Endodermal cell (in vitro differentiated cells): ENCODE data around the gene PARD3B. TPM values are rescaled to one million over a fixed set of nuclear protein-coding genes. Genes with fewer than 3 reads are reported as not detected.

Source experiments
- DNase-seq: peaks from one replicate; pipeline ENCODE4 v3.0.0-alpha.2; 2017
- H3K27ac ChIP-seq: 2 replicates; pipeline ENCODE4 v1.5.1; 2013; ENCODE audit warnings: mild to moderate bottlenecking, low read depth, low read length, moderate library complexity
- H3K27me3 ChIP-seq: 2 replicates; pipeline ENCODE4 v1.6.1; 2013; ENCODE audit warnings: mild to moderate bottlenecking, low read length, moderate library complexity; ENCODE audit not compliant: insufficient read depth, control insufficient read depth, poor library complexity, severe bottlenecking
- H3K36me3 ChIP-seq: 2 replicates; pipeline ENCODE4 v1.7.0; 2013; ENCODE audit warnings: mild to moderate bottlenecking, low read length, moderate library complexity; ENCODE audit not compliant: control insufficient read depth, insufficient read depth
- H3K4me1 ChIP-seq: one replicate; pipeline ENCODE4 v1.7.0; 2013; ENCODE audit warnings: low read length; ENCODE audit not compliant: control insufficient read depth, insufficient read depth
- H3K4me3 ChIP-seq: 2 replicates; pipeline ENCODE4 v1.5.1; 2013; ENCODE audit warnings: mild to moderate bottlenecking, low read length, moderate library complexity
- H3K9ac ChIP-seq: 2 replicates; pipeline ENCODE4 v1.6.1; 2013; ENCODE audit warnings: mild to moderate bottlenecking, low read length, moderate library complexity; ENCODE audit not compliant: poor library complexity, severe bottlenecking; ENCODE audit errors: extremely low read depth
- H3K9me3 ChIP-seq: 2 replicates; pipeline ENCODE4 v1.6.1; 2013; ENCODE audit warnings: mild to moderate bottlenecking, low read length, moderate library complexity; ENCODE audit not compliant: control insufficient read depth
- H3K27ac Mint-ChIP-seq: 2 replicates; pipeline ENCODE4 v1.8.0; 2020; ENCODE audit warnings: mixed read lengths
- H3K27me3 Mint-ChIP-seq: 2 replicates; pipeline ENCODE4 v1.8.0; 2021; ENCODE audit warnings: mild to moderate bottlenecking, mixed read lengths; ENCODE audit not compliant: insufficient read depth
- H3K36me3 Mint-ChIP-seq: 2 replicates; pipeline ENCODE4 v1.8.0; 2020; ENCODE audit warnings: low read depth, mixed read lengths
- H3K4me1 Mint-ChIP-seq: 2 replicates; pipeline ENCODE4 v1.8.0; 2020; ENCODE audit warnings: mixed read lengths
- H3K4me3 Mint-ChIP-seq: 2 replicates; pipeline ENCODE4 v1.8.0; 2020; ENCODE audit warnings: mild to moderate bottlenecking, moderate library complexity, mixed read lengths
- H3K9me3 Mint-ChIP-seq: 2 replicates; pipeline ENCODE4 v1.8.0; 2020; ENCODE audit warnings: mild to moderate bottlenecking, mixed read lengths
- WGBS, 2 experiments: methylation state at CpG; one replicate each; pipeline versions ENCODE4 v1.1.5 to v1.1.7; 2013; ENCODE audit warnings: missing lambda C conversion rate in 2 of 2, mixed read lengths in 1 of 2; ENCODE audit not compliant: insufficient coverage in 1 of 2, insufficient read length in 1 of 2; 5-methylcytosine and 5-hydroxymethylcytosine counted together
- total RNA-seq, 2 donors: library from RNA; stranded (reverse); fragmentation: NEBNext Ultra II Directional in 1 of 2; extraction: Animal tissue kit (Norgen Biotek cat#: 25700) in 1 of 2; gene quantifications; 2 replicates in 1 of 2; 3 replicates in 1 of 2; pipeline ENCODE4 v1.2.1, GENCODE V29; 2021
- TF ChIP-seq, protein P1 (sequence below): fragments of 200-600 bp; sonication (generic); conservative IDR thresholded peaks from 2 replicates; pipeline ENCODE4 v1.5.0; 2021; ENCODE audit warnings: antibody characterized with exemption, mild to moderate bottlenecking

PARD3B gene
- total RNA-seq, 2 donors from 2014 or later, result 2.5 to 5.6 TPM

DNA sequence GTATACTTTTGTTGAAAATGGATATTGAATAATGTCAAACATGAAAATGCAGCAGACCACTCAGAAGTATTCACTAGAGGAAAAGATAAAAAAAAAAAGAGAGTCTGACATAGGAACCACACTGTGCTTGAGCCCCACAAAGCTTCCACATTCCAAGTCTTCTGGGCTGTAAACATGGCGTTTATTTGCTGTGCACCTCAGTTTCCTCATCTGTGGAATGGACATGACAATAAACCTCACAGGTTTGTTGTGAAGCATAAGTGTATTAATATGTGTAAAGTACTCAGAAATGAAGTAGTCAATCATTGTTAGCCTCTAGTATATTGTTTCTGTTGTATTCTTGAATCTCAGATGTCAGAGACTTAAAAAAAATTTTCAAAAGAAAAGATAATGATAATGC lies 611.2 kb downstream of the PARD3B start:
- Histone ChIP-seq H3K27me3 (no peaks in the 10 kb centered on the region), H3K36me3 (no peaks in the 10 kb centered on the region), H3K9me3 (no peaks in the 10 kb centered on the region), H3K9ac (no peak overlapping the region), H3K4me1 (peaks cover 6% of the 10 kb centered on the region), H3K27ac (no peak overlapping the region), H3K4me3 (no peak overlapping the region)
- DNase-seq, result no peak
- H3K4me1 Mint-ChIP-seq, result peaks cover 22% of the 10 kb centered on the region
- no peak overlapping the region for H3K27ac Mint-ChIP-seq
- H3K27me3 Mint-ChIP-seq, result no peaks in the 10 kb centered on the region
- H3K4me3 Mint-ChIP-seq, result no peak overlapping the region
- peaks cover 7% of the 10 kb centered on the region for H3K9me3 Mint-ChIP-seq
- no peaks in the 10 kb centered on the region for H3K36me3 Mint-ChIP-seq
- TF ChIP-seq, protein P1, sequence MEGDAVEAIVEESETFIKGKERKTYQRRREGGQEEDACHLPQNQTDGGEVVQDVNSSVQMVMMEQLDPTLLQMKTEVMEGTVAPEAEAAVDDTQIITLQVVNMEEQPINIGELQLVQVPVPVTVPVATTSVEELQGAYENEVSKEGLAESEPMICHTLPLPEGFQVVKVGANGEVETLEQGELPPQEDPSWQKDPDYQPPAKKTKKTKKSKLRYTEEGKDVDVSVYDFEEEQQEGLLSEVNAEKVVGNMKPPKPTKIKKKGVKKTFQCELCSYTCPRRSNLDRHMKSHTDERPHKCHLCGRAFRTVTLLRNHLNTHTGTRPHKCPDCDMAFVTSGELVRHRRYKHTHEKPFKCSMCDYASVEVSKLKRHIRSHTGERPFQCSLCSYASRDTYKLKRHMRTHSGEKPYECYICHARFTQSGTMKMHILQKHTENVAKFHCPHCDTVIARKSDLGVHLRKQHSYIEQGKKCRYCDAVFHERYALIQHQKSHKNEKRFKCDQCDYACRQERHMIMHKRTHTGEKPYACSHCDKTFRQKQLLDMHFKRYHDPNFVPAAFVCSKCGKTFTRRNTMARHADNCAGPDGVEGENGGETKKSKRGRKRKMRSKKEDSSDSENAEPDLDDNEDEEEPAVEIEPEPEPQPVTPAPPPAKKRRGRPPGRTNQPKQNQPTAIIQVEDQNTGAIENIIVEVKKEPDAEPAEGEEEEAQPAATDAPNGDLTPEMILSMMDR, result no peak
- WGBS, 2 experiments, result 91 to 100% methylated on average over 1 of the region's 1 CpG

DNA sequence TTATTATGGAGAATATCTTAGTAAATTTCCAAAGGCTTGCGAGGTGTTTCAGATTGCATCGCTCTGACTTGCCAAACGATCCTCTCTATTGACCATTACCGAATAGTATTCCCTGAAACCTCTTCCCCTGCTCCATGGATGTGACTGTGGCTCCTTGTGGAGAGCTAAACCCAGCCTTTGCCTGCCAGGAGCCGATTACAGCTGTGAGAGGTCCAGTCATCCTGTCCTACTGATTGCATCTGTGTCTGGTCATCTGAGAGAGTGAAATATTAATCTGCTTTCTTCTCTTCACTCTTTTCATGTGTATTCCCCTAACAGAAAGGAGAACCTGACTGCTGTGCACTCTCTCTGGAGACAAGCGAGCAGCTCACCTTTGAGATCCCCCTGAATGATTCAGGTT lies 613.1 kb downstream of the PARD3B start:
- TF ChIP-seq, protein P1, result no peak
- WGBS, 2 experiments, result 94 to 98% methylated on average over 6 of the region's 6 CpGs
- no peak overlapping the region for H3K4me3 Mint-ChIP-seq
- DNase-seq, result no peak
- no peaks in the 10 kb centered on the region for H3K36me3 ChIP-seq
- no peaks in the 10 kb centered on the region for H3K36me3 Mint-ChIP-seq
- H3K27me3 Mint-ChIP-seq, result no peaks in the 10 kb centered on the region
- H3K4me1 ChIP-seq, result peaks cover 6% of the 10 kb centered on the region
- H3K27ac ChIP-seq, result no peak overlapping the region
- H3K4me1 Mint-ChIP-seq, result peaks cover 21% of the 10 kb centered on the region
- H3K9me3 ChIP-seq, result no peaks in the 10 kb centered on the region
- H3K27me3 ChIP-seq, result no peaks in the 10 kb centered on the region
- no peak overlapping the region for H3K9ac ChIP-seq
- no peak overlapping the region for H3K27ac Mint-ChIP-seq
- H3K4me3 ChIP-seq, result no peak overlapping the region
- H3K9me3 Mint-ChIP-seq, result peaks cover 7% of the 10 kb centered on the region

DNA sequence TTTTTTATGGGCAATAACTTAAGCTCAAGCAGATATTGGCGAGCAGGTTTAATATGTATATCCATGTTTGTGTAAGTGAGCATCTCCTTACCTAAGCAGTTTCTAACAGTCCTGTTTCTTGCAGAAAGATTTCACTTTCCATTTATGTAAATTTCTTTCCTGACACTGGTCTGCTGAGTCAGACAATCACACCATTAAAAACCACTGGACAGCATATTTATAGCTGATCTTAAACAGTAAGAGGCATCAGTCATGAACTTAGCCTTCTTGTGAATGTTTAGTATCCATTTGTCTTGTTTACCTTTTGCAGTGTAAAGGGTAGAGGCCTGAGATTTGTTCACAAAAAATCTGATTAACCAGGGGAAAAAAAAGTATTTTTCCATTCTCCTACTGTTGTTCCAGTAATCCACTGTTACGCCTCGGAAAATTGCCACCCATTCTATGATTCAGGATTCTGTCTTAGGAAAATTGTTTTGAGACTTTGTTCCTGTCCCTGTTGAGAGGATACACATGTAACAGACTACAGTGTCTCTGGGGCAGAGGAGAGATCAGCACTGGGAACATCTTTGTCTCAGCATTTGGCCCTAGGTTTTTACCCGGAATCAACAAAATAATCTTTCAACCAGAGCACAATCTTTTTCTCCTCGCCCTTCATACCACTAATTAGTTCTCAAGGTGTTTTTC lies 616.0 kb downstream of the PARD3B start:
- Mint-ChIP-seq H3K4me1 (peaks cover 21% of the 10 kb centered on the region), H3K27ac (no peak overlapping the region), H3K4me3 (no peak overlapping the region), H3K36me3 (no peaks in the 10 kb centered on the region), H3K27me3 (no peaks in the 10 kb centered on the region), H3K9me3 (no peaks in the 10 kb centered on the region)
- no peaks in the 10 kb centered on the region for H3K9me3 ChIP-seq
- H3K36me3 ChIP-seq, result no peaks in the 10 kb centered on the region
- 86 to 100% methylated on average over 1 to 5 of the region's 5 CpGs for WGBS, 2 experiments
- peaks cover 6% of the 10 kb centered on the region for H3K4me1 ChIP-seq
- no peak overlapping the region for H3K4me3 ChIP-seq
- no peak for DNase-seq
- no peak overlapping the region for H3K27ac ChIP-seq
- no peaks in the 10 kb centered on the region for H3K27me3 ChIP-seq
- H3K9ac ChIP-seq, result no peak overlapping the region
- TF ChIP-seq, protein P1, result no peak
